A673 (cell line): Measurements from ENCODE around the gene L3MBTL3.

Experiments
- EZH2 ChIP-seq: fragments of 200-600 bp; sonication (generic); IDR thresholded peaks from 2 replicates; pipeline ENCODE4 v1.6.1; 2017; ENCODE audit warnings: borderline replicate concordance, low read depth, mild to moderate bottlenecking, mixed read lengths, antibody characterized with exemption, low read length; ENCODE audit not compliant: poor library complexity, severe bottlenecking
- TF ChIP-seq, protein P1 (sequence below): fragments of 300-800, 200-600 bp; sonication (generic); conservative IDR thresholded peaks from 2 replicates; pipeline ENCODE4 v1.5.1; 2017; ENCODE audit warnings: low read depth, mild to moderate bottlenecking, antibody characterized with exemption, low read length, moderate library complexity, mixed read lengths

DNA sequence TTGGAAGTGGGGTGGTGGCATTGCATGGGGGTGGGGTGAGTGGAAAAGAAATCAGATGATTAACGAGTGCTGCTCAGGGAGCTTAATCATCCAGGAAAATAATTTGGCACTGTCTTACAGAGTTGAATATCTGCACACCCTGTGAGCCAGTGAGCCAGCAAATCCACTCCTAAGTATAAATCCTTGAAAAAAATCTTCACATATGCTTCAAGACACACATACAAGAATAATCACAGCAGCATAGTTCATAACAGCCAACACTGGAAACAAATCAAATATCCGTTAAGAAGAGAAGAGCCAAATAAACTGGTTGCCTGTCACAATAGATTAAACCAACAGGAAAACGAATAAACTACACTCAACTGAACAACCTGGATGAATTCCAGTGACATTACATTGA lies 141.6 kb downstream of the L3MBTL3 start:
- TF ChIP-seq, protein P1, sequence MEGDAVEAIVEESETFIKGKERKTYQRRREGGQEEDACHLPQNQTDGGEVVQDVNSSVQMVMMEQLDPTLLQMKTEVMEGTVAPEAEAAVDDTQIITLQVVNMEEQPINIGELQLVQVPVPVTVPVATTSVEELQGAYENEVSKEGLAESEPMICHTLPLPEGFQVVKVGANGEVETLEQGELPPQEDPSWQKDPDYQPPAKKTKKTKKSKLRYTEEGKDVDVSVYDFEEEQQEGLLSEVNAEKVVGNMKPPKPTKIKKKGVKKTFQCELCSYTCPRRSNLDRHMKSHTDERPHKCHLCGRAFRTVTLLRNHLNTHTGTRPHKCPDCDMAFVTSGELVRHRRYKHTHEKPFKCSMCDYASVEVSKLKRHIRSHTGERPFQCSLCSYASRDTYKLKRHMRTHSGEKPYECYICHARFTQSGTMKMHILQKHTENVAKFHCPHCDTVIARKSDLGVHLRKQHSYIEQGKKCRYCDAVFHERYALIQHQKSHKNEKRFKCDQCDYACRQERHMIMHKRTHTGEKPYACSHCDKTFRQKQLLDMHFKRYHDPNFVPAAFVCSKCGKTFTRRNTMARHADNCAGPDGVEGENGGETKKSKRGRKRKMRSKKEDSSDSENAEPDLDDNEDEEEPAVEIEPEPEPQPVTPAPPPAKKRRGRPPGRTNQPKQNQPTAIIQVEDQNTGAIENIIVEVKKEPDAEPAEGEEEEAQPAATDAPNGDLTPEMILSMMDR = no peak
- TF ChIP-seq EZH2 = no peak
